ENCODE results near the gene ADARB2.

- TF ChIP-seq CTCF (IDR thresholded peaks at IDR 0.05) (no peak), POLR2A (IDR thresholded peaks at IDR 0.05) (no peak)
Measured at GRCh38 chr10:1559761-1560160, 177.6 kb downstream of the ADARB2 start.

All from testis (tissue), 2 donors.